GM21360 (cell line): Measurements from ENCODE around the gene MYMK.

Experiments
- ATAC-seq: cut with Tn5 transposase; IDR thresholded peaks from one replicate; pipeline ENCODE4 v1.9.1; 2021; ENCODE audit warnings: mild to moderate bottlenecking, moderate library complexity; ENCODE audit not compliant: unreplicated experiment

MYMK gene

GRCh38 chr9:133506653-133507038, 18.1 kb downstream of the MYMK start:
- no peak for ATAC-seq

- ATAC-seq = no peak
These were observed 18.7 kb downstream of the MYMK start for GRCh38 chr9:133505901-133506652.

GRCh38 chr9:133505186-133505830, 19.5 kb downstream of the MYMK start:
- no peak for ATAC-seq

GRCh38 chr9:133502112-133502511, 22.6 kb downstream of the MYMK start:
- ATAC-seq = no peak

- no peak for ATAC-seq
These were observed 24.9 kb downstream of the MYMK start for GRCh38 chr9:133499892-133500270.

GRCh38 chr9:133499132-133499891, 25.4 kb downstream of the MYMK start:
- no peak for ATAC-seq

GRCh38 chr9:133496861-133497842, 27.6 kb downstream of the MYMK start:
- no peak for ATAC-seq

- no peak for ATAC-seq
These were observed 29.1 kb downstream of the MYMK start for GRCh38 chr9:133495327-133496293.

GRCh38 chr9:133494636-133495326, 30.0 kb downstream of the MYMK start:
- no peak for ATAC-seq

GRCh38 chr9:133493845-133494540, 30.8 kb downstream of the MYMK start:
- no peak for ATAC-seq

- no peak for ATAC-seq
These were observed 31.3 kb downstream of the MYMK start for GRCh38 chr9:133493428-133493827.

GRCh38 chr9:133492061-133493021, 32.4 kb downstream of the MYMK start:
- ATAC-seq = no peak

- ATAC-seq = no peak
These were observed 33.2 kb downstream of the MYMK start for GRCh38 chr9:133491656-133491925.

GRCh38 chr9:133490865-133491655, 33.7 kb downstream of the MYMK start:
- no peak for ATAC-seq

- ATAC-seq = no peak
These were observed 34.5 kb downstream of the MYMK start for GRCh38 chr9:133490201-133490681.
